Stimulated activated CD4-positive, alpha-beta T cell treated with anti-CD3 and anti-CD28 coated beads, Interleukin-12 subunit alpha, Interleukin-12 subunit beta, amount 100 ng/mL, for 4 hours (primary cell): Measurements from ENCODE around the gene CFL2.
"Not testable (repeated sequence)": the region's sequence is repeated elsewhere in the genome, so short reads cannot be mapped to it uniquely, and the experiment has no call there.

Source experiments
- DNase-seq: peaks from one replicate; pipeline ENCODE4 v3.0.0-alpha.2; 2020

The CFL2 gene

GRCh38 chr14:34711169-34711568 is 3.2 kb downstream of the CFL2 start:
- DNase-seq, result no peak

GRCh38 chr14:34710744-34711143 is 3.6 kb downstream of the CFL2 start:
- no peak for DNase-seq

- no peak for DNase-seq
Measured at GRCh38 chr14:34710006-34710405, 4.4 kb downstream of the CFL2 start.

DNA sequence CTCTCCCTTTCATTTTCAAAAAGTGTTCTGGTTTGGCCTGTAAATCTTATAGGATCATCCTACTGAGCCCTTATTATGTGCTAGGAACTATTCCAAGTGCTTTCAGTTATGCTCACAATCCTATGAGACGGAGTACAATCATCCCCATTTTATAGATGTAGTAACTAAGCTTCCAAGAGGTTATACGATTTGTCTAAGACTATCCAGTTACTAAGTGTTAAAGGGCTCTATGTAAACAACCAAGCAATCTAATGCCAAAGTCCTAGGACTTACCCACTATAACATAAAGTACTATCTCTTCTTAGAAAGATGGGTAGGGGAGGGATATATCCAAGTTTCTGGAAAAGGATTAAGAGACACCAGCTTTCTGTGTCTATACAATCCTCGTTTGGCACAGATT is 6.7 kb downstream of the CFL2 start:
- no peak for DNase-seq

GRCh38 chr14:34701808-34702207 is 12.6 kb downstream of the CFL2 start:
- no peak for DNase-seq

DNA sequence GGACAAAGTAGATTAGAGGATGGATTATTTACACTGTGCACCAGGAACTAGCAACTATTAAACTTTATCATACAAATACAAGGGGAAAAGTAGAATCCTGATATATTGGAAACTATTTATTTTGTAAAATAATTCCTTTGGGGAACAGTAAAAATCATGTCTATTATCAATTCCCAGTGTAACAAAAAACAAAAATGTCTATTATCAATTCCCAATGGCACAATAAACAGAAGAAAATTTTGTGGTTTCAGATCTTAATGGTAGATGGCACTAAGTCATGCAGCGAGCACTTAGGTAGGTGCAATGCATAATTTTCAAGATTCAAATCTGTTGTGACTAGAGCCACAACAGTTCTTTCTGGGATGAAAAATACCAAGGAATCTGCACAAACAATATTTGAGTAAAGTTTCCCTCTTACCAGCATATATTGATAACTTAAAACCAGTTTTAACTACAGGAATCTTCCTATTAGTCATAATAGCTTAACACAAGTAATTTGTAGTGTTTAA is 13.7 kb downstream of the CFL2 start:
- no peak for DNase-seq

DNA sequence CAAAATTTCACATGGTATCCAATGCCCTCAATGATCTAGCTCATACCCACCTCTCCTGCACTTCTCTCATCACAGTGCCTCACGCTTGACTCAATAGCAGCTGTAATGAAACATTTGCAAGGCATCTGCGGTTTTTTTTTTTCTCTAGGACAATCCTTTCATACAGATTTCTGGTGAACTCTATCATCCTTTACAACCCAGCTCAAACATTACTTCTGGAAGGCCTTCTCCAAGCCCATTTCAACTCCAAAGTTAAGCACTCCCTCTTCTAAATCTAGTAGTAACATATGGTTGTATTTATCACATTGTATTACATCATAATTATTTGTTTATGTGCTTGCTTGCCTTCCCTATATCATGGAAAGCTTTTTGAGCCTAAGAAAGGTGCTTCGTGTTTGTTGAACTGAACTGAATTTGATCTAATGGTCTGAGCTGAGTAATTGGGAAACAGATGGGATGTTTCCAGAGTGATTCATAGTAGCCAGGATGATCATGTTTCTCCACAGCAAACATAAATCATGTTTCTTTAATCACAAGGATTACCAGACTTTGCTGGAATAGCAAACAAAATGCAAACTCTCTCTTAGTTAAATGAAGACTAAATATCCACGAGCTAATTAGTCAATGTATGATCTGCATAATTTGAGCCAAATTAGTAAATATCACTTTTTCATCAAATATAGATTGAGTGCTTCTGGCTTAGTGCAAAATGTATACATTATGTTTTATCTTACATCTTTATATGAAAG is 14.3 kb downstream of the CFL2 start:
- DNase-seq, result no peak

DNA sequence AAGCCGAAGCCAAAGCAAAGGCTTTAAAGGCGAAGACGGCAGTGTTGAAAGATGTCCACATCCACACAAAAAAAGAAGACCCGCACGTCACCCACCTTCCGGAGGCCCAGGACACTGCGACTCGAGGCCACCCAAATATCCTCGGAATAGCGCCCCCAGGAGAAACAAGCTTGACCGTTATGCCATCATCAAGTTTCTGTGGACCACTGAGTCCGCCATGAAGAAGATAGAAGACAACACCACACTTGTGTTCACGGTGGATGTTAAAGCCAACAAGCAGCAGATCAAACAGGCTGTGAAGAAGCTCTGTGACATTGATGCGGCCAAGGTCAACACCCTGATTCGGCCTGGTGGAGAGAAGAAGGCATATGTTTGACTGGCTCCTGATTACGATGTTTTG is 20.2 kb downstream of the CFL2 start:
- DNase-seq, result not testable (repeated sequence)

GRCh38 chr14:34693228-34693939 is 21.0 kb downstream of the CFL2 start:
- no peak for DNase-seq

- DNase-seq, result no peak
Measured at GRCh38 chr14:34692898-34693227, 21.5 kb downstream of the CFL2 start.

DNA sequence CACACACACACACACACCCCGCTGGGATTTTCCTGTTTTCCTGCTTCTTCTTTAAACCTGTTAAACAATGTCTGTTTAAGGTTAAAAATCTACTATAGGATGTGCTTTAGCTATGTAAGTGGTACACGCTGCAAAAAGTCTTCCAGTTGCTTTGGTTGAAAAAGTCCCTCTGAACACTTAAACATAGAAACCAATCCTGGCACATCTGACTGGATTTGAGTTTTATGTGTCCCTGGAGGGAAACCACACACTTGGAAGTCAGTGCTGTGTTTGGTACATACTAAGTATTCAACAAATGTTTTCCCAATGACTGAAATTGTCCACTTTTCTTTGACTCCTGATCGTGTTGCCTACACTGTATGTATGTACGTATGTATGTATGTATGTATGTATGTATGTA is 22.0 kb downstream of the CFL2 start:
- no peak for DNase-seq

DNA sequence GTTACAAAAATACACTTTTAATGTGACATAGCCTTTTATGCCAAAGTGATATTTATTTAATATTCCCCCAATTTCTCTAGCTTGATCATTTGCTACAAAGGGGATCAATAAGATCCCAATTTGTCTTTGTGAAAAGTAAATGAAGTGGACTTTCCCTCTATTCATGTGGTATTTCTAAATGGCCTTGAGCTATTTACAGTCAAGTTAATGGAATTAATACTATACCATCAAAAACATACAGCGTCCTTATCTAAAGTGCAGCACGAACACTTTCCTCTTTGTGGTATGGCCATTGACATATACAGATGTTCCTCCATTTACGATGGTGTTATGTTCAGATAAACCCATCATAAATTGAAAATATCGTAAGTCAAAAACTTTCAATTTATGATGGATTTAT is 23.2 kb downstream of the CFL2 start:
- DNase-seq, result no peak

GRCh38 chr14:34688470-34689206 is 25.8 kb downstream of the CFL2 start:
- no peak for DNase-seq

- no peak for DNase-seq
Measured at GRCh38 chr14:34685819-34686428, 28.5 kb downstream of the CFL2 start.

DNA sequence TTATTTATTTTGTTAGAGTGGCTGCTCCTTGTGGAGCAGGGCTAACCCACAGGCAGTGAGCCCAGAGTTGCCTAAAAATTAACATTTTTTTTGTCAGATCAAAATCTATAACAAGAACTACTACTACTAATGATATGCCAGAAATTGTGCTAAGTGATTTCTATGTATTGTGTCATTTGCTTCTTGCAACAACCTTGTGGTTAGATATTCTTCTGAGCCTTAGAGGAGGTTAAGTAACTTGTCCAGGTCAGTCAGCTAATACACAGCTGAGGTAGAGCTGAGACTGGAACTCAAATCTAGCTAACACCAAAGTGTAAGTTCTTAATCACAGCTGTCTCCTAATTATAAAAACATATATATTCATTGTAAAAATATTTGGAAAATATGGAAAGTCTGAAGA is 29.8 kb downstream of the CFL2 start:
- no peak for DNase-seq

DNA sequence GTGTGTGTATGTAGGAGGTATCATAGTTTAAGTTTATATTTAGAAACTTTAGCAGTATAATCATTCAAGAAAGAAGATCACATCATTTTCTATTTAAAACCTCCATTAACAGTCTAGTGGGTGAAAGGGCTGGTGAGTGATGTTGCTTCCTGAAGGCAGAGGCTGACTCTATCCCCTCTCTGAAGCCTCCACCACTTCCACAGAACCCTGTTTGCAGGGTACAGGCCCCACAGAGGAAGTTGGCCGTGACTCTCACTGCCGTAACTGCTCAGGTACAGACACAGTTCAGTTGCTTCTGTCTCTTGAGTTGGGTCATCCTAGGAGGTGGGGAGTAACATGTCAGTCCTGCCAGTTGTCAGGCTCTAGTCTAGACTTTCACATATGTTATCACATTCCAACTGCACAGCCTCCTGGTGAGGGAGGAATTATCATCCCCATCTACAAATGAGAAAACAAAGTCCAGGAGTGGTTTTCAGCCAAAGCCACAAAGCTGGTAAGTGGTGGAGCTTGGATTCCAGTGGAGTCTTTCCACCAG is 31.5 kb downstream of the CFL2 start:
- no peak for DNase-seq

DNA sequence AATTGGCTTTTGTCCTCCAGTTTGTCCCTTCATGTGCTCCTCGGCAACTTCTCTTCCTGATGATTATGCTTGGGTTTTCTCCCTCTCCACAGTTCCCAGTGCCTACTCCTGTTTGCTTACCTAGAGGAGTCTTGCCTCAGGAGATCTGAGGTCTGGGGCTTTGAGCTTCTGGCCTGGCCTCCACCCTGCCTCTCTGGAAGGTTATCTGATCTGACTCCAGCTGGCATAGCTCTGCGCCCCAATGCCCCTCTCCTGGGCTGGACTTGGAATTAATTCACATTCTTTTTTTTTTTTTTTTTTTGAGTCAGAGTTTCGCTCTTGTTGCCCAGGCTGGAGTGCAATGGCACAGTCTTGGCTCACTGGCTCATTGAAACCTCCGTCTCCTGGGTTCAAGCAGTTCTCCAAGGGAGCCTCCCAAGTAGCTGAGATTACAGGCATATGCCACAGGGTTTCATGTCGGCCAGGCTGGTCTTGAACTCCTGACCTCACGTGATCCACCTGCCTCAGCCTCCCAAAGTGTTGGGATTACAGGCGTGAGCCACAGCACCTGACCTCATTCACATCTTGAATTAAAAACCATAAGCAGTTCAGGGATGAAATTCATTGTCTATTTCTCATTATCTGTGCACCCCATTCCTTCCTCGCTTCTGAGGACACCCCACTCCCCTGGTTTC is 33.5 kb downstream of the CFL2 start:
- DNase-seq, result no peak

DNA sequence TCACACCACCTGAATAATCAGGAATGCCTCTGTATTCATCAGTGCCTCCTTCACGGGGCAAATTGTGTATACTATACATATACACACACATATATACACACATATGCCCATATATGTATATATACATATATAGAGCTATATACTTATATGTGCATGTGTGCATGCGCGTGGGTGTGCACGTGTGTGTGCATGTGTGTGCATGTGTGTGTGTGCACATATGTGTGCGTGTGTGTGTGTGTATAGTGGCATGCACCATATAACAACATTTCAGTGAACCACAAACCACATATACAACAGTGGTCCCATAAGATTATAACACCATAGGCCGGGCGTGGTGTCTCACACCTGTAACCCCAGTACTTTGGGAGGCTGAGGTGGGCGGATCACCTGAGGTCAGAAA is 35.7 kb downstream of the CFL2 start:
- DNase-seq, result no peak

- DNase-seq, result no peak
Measured at GRCh38 chr14:34678306-34678705, 36.1 kb downstream of the CFL2 start.

GRCh38 chr14:34676516-34677211 is 37.7 kb downstream of the CFL2 start:
- DNase-seq, result no peak

DNA sequence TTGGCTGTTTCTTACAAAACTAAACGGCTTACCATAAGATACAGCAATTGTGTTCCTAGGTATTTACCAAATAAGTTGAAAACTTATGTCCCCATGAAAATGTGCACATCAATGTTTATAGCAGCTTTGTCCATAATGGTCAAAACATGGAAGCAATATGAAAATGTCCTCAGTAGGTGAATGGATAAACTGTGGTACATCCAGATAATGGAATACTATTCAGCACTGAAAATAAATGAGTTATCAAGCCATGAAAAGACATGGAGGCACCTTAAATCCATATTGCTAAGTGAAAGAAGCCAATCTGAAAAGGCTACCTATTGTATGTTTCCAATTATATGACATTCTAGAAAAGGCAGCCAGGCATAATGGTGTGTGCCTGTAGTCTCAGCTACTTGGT is 40.7 kb downstream of the CFL2 start:
- DNase-seq, result no peak

DNA sequence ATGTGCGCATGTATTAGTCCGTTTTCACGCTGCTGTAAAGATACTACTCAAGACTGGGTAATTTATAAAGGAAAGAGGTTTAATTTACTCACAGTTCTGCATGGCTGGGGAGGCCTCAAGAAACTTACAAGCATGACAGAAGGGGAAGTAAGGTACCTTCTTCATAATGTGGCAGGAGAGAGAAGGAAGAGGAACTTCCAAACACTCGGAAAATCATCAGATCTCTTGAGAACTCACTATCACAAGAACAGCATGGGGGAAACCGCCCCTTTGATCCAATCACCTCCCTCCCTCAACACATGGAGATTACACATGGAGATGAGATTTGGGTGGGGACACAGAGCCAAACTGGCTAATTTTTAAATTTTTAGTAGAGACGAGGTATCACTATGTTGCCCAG is 42.7 kb downstream of the CFL2 start:
- no peak for DNase-seq
